SU-DHL-6 (cell line): ENCODE data around the gene CORO2A.

ENCODE experiments used
- CTCF ChIP-seq: fragments of 200-600 bp; sonication (generic); IDR thresholded peaks from one replicate; pipeline ENCODE4 v1.5.1; 2017; ENCODE audit warnings: antibody characterized with exemption, mild to moderate bottlenecking, low read length, moderate library complexity; ENCODE audit not compliant: insufficient read depth, poor library complexity, severe bottlenecking
- EZH2phosphoT487 ChIP-seq: fragments of 200-600 bp; sonication (generic), shearing (Covaris generic); conservative IDR thresholded peaks from 2 replicates; pipeline ENCODE4 v1.6.1; 2018; ENCODE audit warnings: mild to moderate bottlenecking, antibody characterized with exemption, low read length, moderate library complexity, mixed read lengths

DNA sequence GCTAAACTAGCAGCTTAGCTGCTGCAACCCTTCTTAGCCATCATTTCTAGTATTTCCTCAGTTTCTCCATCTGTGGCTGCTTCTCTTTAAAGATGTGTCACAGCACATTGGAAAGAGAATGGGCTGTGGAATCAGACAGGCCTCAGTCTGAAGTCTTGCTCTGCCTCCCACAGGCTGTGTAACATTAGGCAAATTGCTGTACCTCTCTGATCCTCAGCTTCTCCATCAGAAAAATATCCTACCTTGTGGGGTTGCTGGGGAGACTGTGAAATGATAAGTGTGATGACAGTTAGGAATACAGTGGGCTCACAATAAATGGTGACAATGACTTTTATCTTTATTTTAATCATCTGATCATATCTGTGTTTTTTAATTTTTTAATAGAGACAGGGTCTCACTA lies 55.9 kb downstream of the CORO2A start:
- no peak for TF ChIP-seq CTCF
- TF ChIP-seq EZH2phosphoT487, result no peak
